ENCODE measurements around the gene HJV.
"Not testable (repeated sequence)": the region's sequence is repeated elsewhere in the genome, so short reads cannot be mapped to it uniquely, and the experiment has no call there.

DNA sequence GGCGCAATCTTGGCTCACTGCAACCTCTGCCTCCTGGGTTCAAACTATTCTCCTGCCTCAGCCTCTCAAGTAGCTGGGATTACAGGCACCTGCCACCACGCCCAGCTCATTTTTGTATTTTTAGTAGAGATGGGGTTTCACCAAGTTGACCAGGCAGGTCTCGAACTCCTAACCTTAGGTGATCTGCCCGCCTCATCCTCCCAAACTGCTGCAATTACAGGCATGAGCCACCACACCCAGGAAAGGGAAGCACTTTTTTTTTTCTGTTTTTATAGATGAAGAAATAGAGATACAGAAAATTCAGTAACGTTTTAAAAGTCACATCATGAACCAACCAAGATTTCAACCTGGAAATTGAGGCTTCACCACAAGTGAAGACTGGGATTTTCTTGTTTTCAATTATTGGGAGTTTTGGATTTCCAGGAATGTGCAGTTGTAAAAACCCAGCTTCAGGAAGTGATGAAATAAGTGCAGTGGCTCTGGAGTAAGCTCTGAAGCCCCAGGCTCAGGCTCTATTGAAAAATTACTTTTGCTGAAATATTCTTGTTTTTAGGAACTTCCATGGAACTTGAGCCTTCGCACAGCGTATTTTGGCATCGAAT, 27.1 kb upstream of the HJV start:
- TF ChIP-seq, protein P1, sequence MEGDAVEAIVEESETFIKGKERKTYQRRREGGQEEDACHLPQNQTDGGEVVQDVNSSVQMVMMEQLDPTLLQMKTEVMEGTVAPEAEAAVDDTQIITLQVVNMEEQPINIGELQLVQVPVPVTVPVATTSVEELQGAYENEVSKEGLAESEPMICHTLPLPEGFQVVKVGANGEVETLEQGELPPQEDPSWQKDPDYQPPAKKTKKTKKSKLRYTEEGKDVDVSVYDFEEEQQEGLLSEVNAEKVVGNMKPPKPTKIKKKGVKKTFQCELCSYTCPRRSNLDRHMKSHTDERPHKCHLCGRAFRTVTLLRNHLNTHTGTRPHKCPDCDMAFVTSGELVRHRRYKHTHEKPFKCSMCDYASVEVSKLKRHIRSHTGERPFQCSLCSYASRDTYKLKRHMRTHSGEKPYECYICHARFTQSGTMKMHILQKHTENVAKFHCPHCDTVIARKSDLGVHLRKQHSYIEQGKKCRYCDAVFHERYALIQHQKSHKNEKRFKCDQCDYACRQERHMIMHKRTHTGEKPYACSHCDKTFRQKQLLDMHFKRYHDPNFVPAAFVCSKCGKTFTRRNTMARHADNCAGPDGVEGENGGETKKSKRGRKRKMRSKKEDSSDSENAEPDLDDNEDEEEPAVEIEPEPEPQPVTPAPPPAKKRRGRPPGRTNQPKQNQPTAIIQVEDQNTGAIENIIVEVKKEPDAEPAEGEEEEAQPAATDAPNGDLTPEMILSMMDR (IDR thresholded peaks at IDR 0.05 in 2 of 3, conservative IDR thresholded peaks at IDR 0.05 in 1 of 3; ENCODE audit: borderline replicate concordance in 1 of 3, insufficient read depth in 1 of 3, low read depth in 2 of 3, low read length in 2 of 3), result not testable (repeated sequence)
- TF ChIP-seq ZNF274 (IDR thresholded peaks at IDR 0.05; ENCODE audit: low read depth, low read length); POLR2A (IDR thresholded peaks at IDR 0.05; ENCODE audit: borderline replicate concordance, extremely low read depth, insufficient read depth, insufficient read length); POLR2AphosphoS5 (IDR thresholded peaks at IDR 0.05; ENCODE audit: low read depth, low read length); CEBPB (IDR thresholded peaks at IDR 0.05; ENCODE audit: low read depth); EZH2 (IDR thresholded peaks at IDR 0.05); EZH2phosphoT487 (IDR thresholded peaks at IDR 0.05; ENCODE audit: borderline replicate concordance); SIN3A (IDR thresholded peaks at IDR 0.05; ENCODE audit: low read depth); ELF1 (IDR thresholded peaks at IDR 0.05; ENCODE audit: borderline replicate concordance, low read depth): not testable (repeated sequence)
- TF ChIP-seq, protein P2, sequence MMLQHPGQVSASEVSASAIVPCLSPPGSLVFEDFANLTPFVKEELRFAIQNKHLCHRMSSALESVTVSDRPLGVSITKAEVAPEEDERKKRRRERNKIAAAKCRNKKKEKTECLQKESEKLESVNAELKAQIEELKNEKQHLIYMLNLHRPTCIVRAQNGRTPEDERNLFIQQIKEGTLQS (IDR thresholded peaks at IDR 0.05), result not testable (repeated sequence)
